GM12892 (cell line): ENCODE data around the gene STK33.

Experiments used
- DNase-seq: peaks from one replicate; pipeline ENCODE4 v3.0.0; 2011; ENCODE audit not compliant: insufficient read length
- FAIRE-seq: peaks from 2 replicates; lab custom pipeline; 2011; peaks lifted over from hg19 to GRCh38; lab: Jason Lieb, UNC
- POLR2A ChIP-seq: IDR thresholded peaks from 2 replicates; pipeline ENCODE4 v1.6.1; 2011; ENCODE audit warnings: low read depth, low read length, control low read depth
- POLR2AphosphoS5 ChIP-seq: IDR thresholded peaks from 2 replicates; pipeline ENCODE4 v1.6.1; 2011; ENCODE audit warnings: low read depth, low read length, control low read depth
- TAF1 ChIP-seq: IDR thresholded peaks from 2 replicates; pipeline ENCODE4 v1.6.1; 2011; ENCODE audit warnings: low read depth, mild to moderate bottlenecking, control low read depth, low read length, borderline replicate concordance

STK33 gene

GRCh38 chr11:8573777-8574176 lies 20.3 kb downstream of the STK33 start:
- peak; percentile 30 for FAIRE-seq
- TF ChIP-seq POLR2AphosphoS5 (no peak), POLR2A (no peak), TAF1 (no peak)
- no peak for DNase-seq

DNA sequence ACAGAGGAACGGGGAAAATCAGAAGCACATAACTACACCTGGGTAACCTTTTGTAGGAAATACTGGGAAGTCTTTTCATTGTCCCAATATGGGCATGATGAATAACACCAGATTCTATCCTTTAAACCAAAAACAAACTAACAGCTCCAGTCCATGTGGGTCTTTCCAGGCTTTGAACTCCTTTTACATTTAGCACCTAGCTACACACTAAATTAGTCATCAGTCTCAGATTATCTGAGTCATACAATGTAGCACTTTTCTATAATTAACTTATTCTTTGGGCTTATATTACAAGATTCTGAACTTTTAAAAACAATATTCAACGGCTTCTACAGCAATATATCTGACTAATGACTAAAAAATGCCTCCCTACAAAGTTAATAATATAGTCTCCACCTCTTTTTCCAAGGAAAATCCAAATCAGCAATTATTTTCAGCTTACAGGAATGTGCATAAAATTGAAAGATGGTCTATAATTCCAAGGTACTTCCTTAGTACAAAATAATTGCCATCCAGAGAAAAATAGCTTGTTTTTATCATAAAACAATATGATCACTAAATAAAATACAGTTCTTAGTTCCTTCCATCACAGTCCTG lies 26.3 kb downstream of the STK33 start:
- no peak for TF ChIP-seq POLR2AphosphoS5
- no peak for TF ChIP-seq POLR2A
- TF ChIP-seq TAF1: no peak
- FAIRE-seq (peak; percentile 77), DNase-seq (no peak)

GRCh38 chr11:8566613-8567210 lies 27.3 kb downstream of the STK33 start:
- TF ChIP-seq POLR2A: no peak
- TF ChIP-seq TAF1: no peak
- no peak for TF ChIP-seq POLR2AphosphoS5
- FAIRE-seq (peak; percentile 21), DNase-seq (no peak)

GRCh38 chr11:8564526-8564925 lies 29.5 kb downstream of the STK33 start:
- DNase-seq: no peak
- TF ChIP-seq POLR2A (no peak), TAF1 (no peak), POLR2AphosphoS5 (no peak)
- FAIRE-seq: peak; percentile 48

- TF ChIP-seq POLR2A (no peak), TAF1 (no peak), POLR2AphosphoS5 (no peak)
- no peak for FAIRE-seq
- DNase-seq: no peak
Observed at GRCh38 chr11:8561461-8561860, 32.6 kb downstream of the STK33 start.

DNA sequence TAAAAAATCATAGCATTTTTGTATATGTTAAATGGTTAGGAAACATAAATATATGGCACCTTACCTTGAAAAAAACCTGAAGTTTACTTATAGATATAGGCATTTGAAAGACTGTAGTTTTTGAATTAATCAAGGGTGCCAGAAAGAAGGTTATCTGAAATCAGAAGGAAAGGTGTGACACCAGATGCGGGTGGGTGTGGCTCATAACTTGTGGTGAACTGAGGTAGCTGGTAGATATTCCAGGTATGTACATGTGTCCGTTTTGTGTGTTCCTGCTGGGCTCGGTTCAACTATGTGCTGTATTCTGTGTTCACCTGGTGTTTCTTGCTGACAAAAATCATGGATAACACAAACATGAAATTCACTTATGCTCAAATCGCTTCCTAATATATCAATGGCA lies 35.6 kb downstream of the STK33 start:
- peak; percentile 60 for FAIRE-seq
- no peak for DNase-seq
- TF ChIP-seq POLR2AphosphoS5: no peak
- no peak for TF ChIP-seq POLR2A
- TF ChIP-seq TAF1: no peak

GRCh38 chr11:8545698-8546366 lies 48.2 kb downstream of the STK33 start:
- no peak for DNase-seq
- no peak for TF ChIP-seq POLR2AphosphoS5
- no peak for FAIRE-seq

- TF ChIP-seq TAF1 (no peak), POLR2AphosphoS5 (no peak), POLR2A (no peak)
- DNase-seq (no peak), FAIRE-seq (no peak)
Observed at GRCh38 chr11:8544807-8545206, 49.2 kb downstream of the STK33 start.

DNA sequence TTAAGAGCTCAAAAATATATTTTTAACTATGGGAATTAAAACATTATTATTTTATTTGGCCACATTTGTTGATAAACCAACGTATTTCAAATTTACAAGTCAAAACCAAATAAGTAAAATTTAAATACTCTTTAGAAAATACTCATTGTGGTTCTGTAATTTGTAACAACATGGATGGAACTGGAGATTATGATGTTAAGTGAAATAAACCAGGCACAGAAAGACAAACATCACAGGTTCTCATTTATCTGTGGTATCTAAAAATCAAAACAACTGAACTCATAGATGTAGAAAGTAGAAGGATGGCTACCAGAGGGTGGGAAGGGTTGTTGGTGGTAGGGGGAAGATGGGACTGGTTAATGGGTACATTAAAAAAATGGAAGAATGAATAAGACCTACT lies 50.8 kb downstream of the STK33 start:
- no peak for DNase-seq
- FAIRE-seq: no peak

GRCh38 chr11:8541448-8541847 lies 52.6 kb downstream of the STK33 start:
- TF ChIP-seq POLR2A (no peak), POLR2AphosphoS5 (no peak), TAF1 (no peak)
- FAIRE-seq (no peak), DNase-seq (no peak)

More for the DNA sequence above, 50.8 kb downstream of the STK33 start:
- TF ChIP-seq TAF1 (no peak), POLR2A (no peak)

- FAIRE-seq (peak; percentile 93), DNase-seq (peak; percentile 15)
- TF ChIP-seq POLR2AphosphoS5: no peak
- no peak for TF ChIP-seq POLR2A
- no peak for TF ChIP-seq TAF1
Observed at GRCh38 chr11:8533332-8533731, 60.7 kb downstream of the STK33 start.

GRCh38 chr11:8532475-8532874 lies 61.6 kb downstream of the STK33 start:
- DNase-seq (no peak), FAIRE-seq (peak; percentile 92)
- no peak for TF ChIP-seq TAF1
- TF ChIP-seq POLR2A: no peak
